GM10847 (cell line): ENCODE results near the gene KRTAP5-7.

ENCODE experiments used
- POLR2A ChIP-seq: IDR thresholded peaks from 2 replicates; pipeline ENCODE4 v1.6.1; 2011; ENCODE audit not compliant: insufficient read length; ENCODE audit errors: extremely low read depth

KRTAP5-7 gene

GRCh38 chr11:71542879-71543777 lies 16.1 kb downstream of the KRTAP5-7 start:
- no peak for TF ChIP-seq POLR2A

GRCh38 chr11:71543866-71544265 lies 16.8 kb downstream of the KRTAP5-7 start:
- TF ChIP-seq POLR2A, result no peak

GRCh38 chr11:71544525-71545214 lies 17.6 kb downstream of the KRTAP5-7 start:
- TF ChIP-seq POLR2A, result no peak

- no peak for TF ChIP-seq POLR2A
These were observed 18.4 kb downstream of the KRTAP5-7 start for GRCh38 chr11:71545405-71545966.

- no peak for TF ChIP-seq POLR2A
These were observed 21.1 kb downstream of the KRTAP5-7 start, which contains the start of gene KRTAP5-9 for GRCh38 chr11:71548120-71548519. Gene KRTAP5-9 (plus strand): TSS chr11:71548420. CDS start chr11:71548658, 238 bp downstream.

- TF ChIP-seq POLR2A, result no peak
These were observed 21.7 kb downstream of the KRTAP5-7 start for GRCh38 chr11:71548716-71549151.

- no peak for TF ChIP-seq POLR2A
These were observed 24.6 kb downstream of the KRTAP5-7 start for GRCh38 chr11:71551711-71552110.

GRCh38 chr11:71554996-71555395 lies 27.9 kb downstream of the KRTAP5-7 start:
- no peak for TF ChIP-seq POLR2A

GRCh38 chr11:71555508-71555907 lies 28.4 kb downstream of the KRTAP5-7 start:
- no peak for TF ChIP-seq POLR2A

- no peak for TF ChIP-seq POLR2A
These were observed 29.0 kb downstream of the KRTAP5-7 start for GRCh38 chr11:71556018-71556417.

GRCh38 chr11:71557257-71557656 lies 30.2 kb downstream of the KRTAP5-7 start:
- no peak for TF ChIP-seq POLR2A

- no peak for TF ChIP-seq POLR2A
These were observed 31.9 kb downstream of the KRTAP5-7 start for GRCh38 chr11:71558996-71559395.

- no peak for TF ChIP-seq POLR2A
These were observed 35.1 kb downstream of the KRTAP5-7 start for GRCh38 chr11:71562120-71562519.

- TF ChIP-seq POLR2A, result no peak
These were observed 36.3 kb downstream of the KRTAP5-7 start for GRCh38 chr11:71563406-71563805.

- no peak for TF ChIP-seq POLR2A
These were observed 37.4 kb downstream of the KRTAP5-7 start for GRCh38 chr11:71564430-71564829.

GRCh38 chr11:71565263-71565662 lies 38.2 kb downstream of the KRTAP5-7 start, which contains the start of gene KRTAP5-10:
Gene KRTAP5-10 (plus strand): TSS chr11:71565563. CDS start chr11:71565588, 25 bp downstream.
- TF ChIP-seq POLR2A, result no peak
